Left lung (tissue), 14 donors: ENCODE results near the gene GRN. TPM values are rescaled to one million over a fixed set of nuclear protein-coding genes. Genes with fewer than 3 reads are reported as not detected.
A peak's percentile ranks its signal among the peaks of the same experiment; 100 is the strongest.

Source experiments
- ATAC-seq: fragments of 200-7000 bp; cut with Tn5 transposase; one replicate; pipeline ENCODE4 v1.9.1; 2020; ENCODE audit warnings: moderate library complexity
- DNase-seq, 4 donors: peaks; one replicate each; pipeline ENCODE4 v3.0.0-alpha.2; 2013 to 2020
- H3K27ac ChIP-seq, 2 donors: fragments of 200-600 bp; sonication (generic) in 1 of 2; one replicate each; pipeline versions ENCODE4 v1.5.0 to v1.8.0; 2020 to 2021
- H3K27me3 ChIP-seq, 2 donors: fragments of 200-600 bp; sonication (generic) in 1 of 2; one replicate each; pipeline versions ENCODE4 v1.5.0 to v1.8.0; 2020 to 2021
- H3K36me3 ChIP-seq, 2 donors: fragments of 200-600 bp; sonication (generic) in 1 of 2; one replicate each; pipeline versions ENCODE4 v1.5.0 to v1.8.0; 2020 to 2021
- H3K4me1 ChIP-seq, 2 donors: fragments of 200-600 bp; one replicate each; pipeline ENCODE4 v1.8.0; 2021
- H3K4me3 ChIP-seq, 2 donors: fragments of 200-600 bp; sonication (generic) in 1 of 2; one replicate each; pipeline versions ENCODE4 v1.5.0 to v1.8.0; 2020 to 2021; ENCODE audit warnings: mild to moderate bottlenecking in 1 of 2
- H3K9me3 ChIP-seq, 2 donors: fragments of 200-600 bp; sonication (generic) in 1 of 2; one replicate each; pipeline versions ENCODE4 v1.5.0 to v1.8.0; 2020 to 2021
- CTCF ChIP-seq, 2 donors: fragments of 200-600 bp; sonication (generic) in 1 of 2; IDR thresholded peaks; one replicate each; pipeline versions ENCODE4 v1.5.0 to v1.8.0; 2021; ENCODE audit warnings: antibody characterized with exemption in 2 of 2
- intact Hi-C, 2 donors: fragments of 100-400 bp; cut with DNase I; formaldehyde crosslinking; loops; one replicate each; pipeline versions ENCODE4 v1.11.2 to v1.14.2; 2022
- long read RNA-seq, 12 donors: library from polyadenylated mRNA in 2 of 12; unstranded in 2 of 12; transcript quantifications; one replicate each; pipeline ENCODE4 v2.0.0 and lab custom pipeline, GENCODE V29; 2019 to 2026
- polyA plus RNA-seq, 6 donors: library from polyadenylated mRNA; unstranded; fragments of 120-200 nt; gene quantifications; one replicate each; pipeline ENCODE4 v1.2.1, GENCODE V29; 2013; ENCODE audit not compliant: insufficient read length in 6 of 6
- total RNA-seq, 2 donors: library from RNA; stranded (reverse); fragmentation: NEBNext Ultra II Directional; extraction: Animal tissue kit (Norgen Biotek cat#: 25700); gene quantifications; one replicate each; pipeline ENCODE4 v1.2.1, GENCODE V29; 2021
- donor health status: DM: no; HTN: yes; CAD: no.
- donor health status: DM: no; HTN: no; CAD: no.

The GRN gene
- total RNA-seq (100 to 1,000 TPM; 563 to 616 TPM), polyA plus RNA-seq (100 to 1,000 TPM; 199 to 261 (median 226) TPM)
- long read RNA-seq, donor 1, transcript GRN-201 (13 exons, 2,342 nt), result major isoform, 71 of 170 reads
- long read RNA-seq, donor 1, partial matches to known transcripts, result 90 of 170 reads
- long read RNA-seq, donor 1, other reads (novel, unspliced or antisense), result 6 of 170 reads
- long read RNA-seq, donor 2, transcript GRN-201 (13 exons, 2,342 nt), result major isoform, 49 of 141 reads
- long read RNA-seq, donor 2, partial matches to known transcripts, result 86 of 141 reads
- long read RNA-seq, donor 2, other reads (novel, unspliced or antisense), result 5 of 141 reads
- long read RNA-seq, donor 3, transcript GRN-201 (13 exons, 2,342 nt), result major isoform, 57 of 80 reads
- long read RNA-seq, donor 3, partial matches to known transcripts, result 15 of 80 reads
- long read RNA-seq, donor 3, other reads (novel, unspliced or antisense), result 5 of 80 reads
- long read RNA-seq, donor 4, transcript GRN-201 (13 exons, 2,342 nt), result major isoform, 437 of 572 reads
- long read RNA-seq, donor 4, partial matches to known transcripts, result 110 of 572 reads
- long read RNA-seq, donor 4, other reads (novel, unspliced or antisense), result 24 of 572 reads
- long read RNA-seq, donor 5, transcript GRN-201 (13 exons, 2,342 nt), result major isoform, 54 of 114 reads
- long read RNA-seq, donor 5, partial matches to known transcripts, result 54 of 114 reads
- long read RNA-seq, donor 5, other reads (novel, unspliced or antisense), result 0 of 114 reads
- long read RNA-seq, donor 6, transcript GRN-201 (13 exons, 2,342 nt), result major isoform, 46 of 87 reads
- long read RNA-seq, donor 6, partial matches to known transcripts, result 40 of 87 reads
- long read RNA-seq, donor 6, other reads (novel, unspliced or antisense), result 0 of 87 reads
- long read RNA-seq, donor 7, transcript GRN-201 (13 exons, 2,342 nt), result major isoform, 35 of 42 reads
- long read RNA-seq, donor 7, partial matches to known transcripts, result 7 of 42 reads
- long read RNA-seq, donor 7, other reads (novel, unspliced or antisense), result 0 of 42 reads
- long read RNA-seq, donor 8, transcript GRN-201 (13 exons, 2,342 nt), result major isoform, 63 of 81 reads
- long read RNA-seq, donor 8, partial matches to known transcripts, result 12 of 81 reads
- long read RNA-seq, donor 8, other reads (novel, unspliced or antisense), result 6 of 81 reads
- long read RNA-seq, donor 9, result 0 reads
- long read RNA-seq, donor 10, transcript GRN-201 (13 exons, 2,342 nt), result major isoform, 799 of 971 reads
- long read RNA-seq, donor 10, partial matches to known transcripts, result 111 of 971 reads
- long read RNA-seq, donor 10, other reads (novel, unspliced or antisense), result 58 of 971 reads
- long read RNA-seq, donor 11, result 0 reads
- long read RNA-seq, donor 12, transcript GRN-201 (13 exons, 2,342 nt), result major isoform, 51 of 58 reads
- long read RNA-seq, donor 12, partial matches to known transcripts, result 6 of 58 reads
- long read RNA-seq, donor 12, other reads (novel, unspliced or antisense), result 0 of 58 reads

GRCh38 chr17:44344939-44345453, at the start of gene GRN:
TSS of gene GRN (plus strand) at chr17:44345302. CDS start at chr17:44349165, 3,863 bp downstream.
- Histone ChIP-seq H3K4me3 (peak within 1 kb of the TSS; percentile 66 to 78), H3K27ac (peak within 1 kb of the TSS; percentile 87 to 98), H3K27me3 (no peaks in the 10 kb centered on the region), H3K36me3 (peaks cover 0 to 16% of the 10 kb centered on the region in 2 donors), H3K4me1 (peaks cover 6 to 65% of the 10 kb centered on the region in 2 donors), H3K9me3 (no peaks in the 10 kb centered on the region)
- DNase-seq, result peak; percentile 92 to 98 (median 96)
- ATAC-seq, result peak; percentile 98
- intact Hi-C loops, result no loop called here
- TF ChIP-seq CTCF (IDR thresholded peaks at IDR 0.05), result no peak

GRCh38 chr17:44297975-44298374, 47.1 kb upstream of the GRN start:
- no peaks in the 10 kb centered on the region for H3K36me3 ChIP-seq
- no peak overlapping the region for H3K4me3 ChIP-seq
- ATAC-seq (no peak), DNase-seq (no peak)
- no peak overlapping the region for H3K27ac ChIP-seq
- peaks cover 0 to 17% of the 10 kb centered on the region in 2 donors for H3K27me3 ChIP-seq
- no peak for TF ChIP-seq CTCF (IDR thresholded peaks at IDR 0.05)
- no peaks in the 10 kb centered on the region for H3K9me3 ChIP-seq
- intact Hi-C loops, result no loop called here
- no peaks in the 10 kb centered on the region for H3K4me1 ChIP-seq

- DNase-seq (no peak), ATAC-seq (no peak)
- Histone ChIP-seq H3K4me3 (no peak overlapping the region), H3K27ac (no peak overlapping the region), H3K9me3 (no peaks in the 10 kb centered on the region), H3K4me1 (peaks cover 8 to 16% of the 10 kb centered on the region in 2 donors), H3K36me3 (no peaks in the 10 kb centered on the region), H3K27me3 (peaks cover 0 to 84% of the 10 kb centered on the region in 2 donors)
- no peak for TF ChIP-seq CTCF (IDR thresholded peaks at IDR 0.05)
- intact Hi-C loops, result no loop called here
Measured at GRCh38 chr17:44304651-44305050, 40.5 kb upstream of the GRN start.

- intact Hi-C loops, result no loop called here
- no peak for TF ChIP-seq CTCF (IDR thresholded peaks at IDR 0.05)
- Histone ChIP-seq H3K4me1 (peaks cover 8 to 16% of the 10 kb centered on the region in 2 donors), H3K9me3 (no peaks in the 10 kb centered on the region), H3K36me3 (no peaks in the 10 kb centered on the region), H3K27ac (no peak overlapping the region), H3K4me3 (peak overlapping the region; percentile 26 to 36), H3K27me3 (peaks cover 0 to 80% of the 10 kb centered on the region in 2 donors)
- DNase-seq (peak in 2 of 4 donors; percentile 41 to 61), ATAC-seq (peak; percentile 77)
Measured at GRCh38 chr17:44307387-44308186, 37.5 kb upstream of the GRN start.
